Activated naive CD8-positive, alpha-beta T cell (primary cell): ENCODE results near the gene WNT3.
A peak's percentile ranks its signal among the peaks of the same experiment; 100 is the strongest.

Experiments
- H3K27ac Mint-ChIP-seq: one replicate; pipeline ENCODE4 v1.8.0; 2021; ENCODE audit warnings: mixed read lengths
- H3K27me3 Mint-ChIP-seq: one replicate; pipeline ENCODE4 v1.8.0; 2021; ENCODE audit warnings: mixed read lengths
- H3K36me3 Mint-ChIP-seq: one replicate; pipeline ENCODE4 v1.8.0; 2021; ENCODE audit warnings: mixed read lengths
- H3K4me1 Mint-ChIP-seq: one replicate; pipeline ENCODE4 v1.8.0; 2021; ENCODE audit warnings: low read depth, mixed read lengths
- H3K4me3 Mint-ChIP-seq: one replicate; pipeline ENCODE4 v1.8.0; 2021; ENCODE audit warnings: mild to moderate bottlenecking, mixed read lengths
- H3K9me3 Mint-ChIP-seq: one replicate; pipeline ENCODE4 v1.8.0; 2021; ENCODE audit warnings: low read depth, mixed read lengths

Gene WNT3, protein sequence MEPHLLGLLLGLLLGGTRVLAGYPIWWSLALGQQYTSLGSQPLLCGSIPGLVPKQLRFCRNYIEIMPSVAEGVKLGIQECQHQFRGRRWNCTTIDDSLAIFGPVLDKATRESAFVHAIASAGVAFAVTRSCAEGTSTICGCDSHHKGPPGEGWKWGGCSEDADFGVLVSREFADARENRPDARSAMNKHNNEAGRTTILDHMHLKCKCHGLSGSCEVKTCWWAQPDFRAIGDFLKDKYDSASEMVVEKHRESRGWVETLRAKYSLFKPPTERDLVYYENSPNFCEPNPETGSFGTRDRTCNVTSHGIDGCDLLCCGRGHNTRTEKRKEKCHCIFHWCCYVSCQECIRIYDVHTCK

DNA sequence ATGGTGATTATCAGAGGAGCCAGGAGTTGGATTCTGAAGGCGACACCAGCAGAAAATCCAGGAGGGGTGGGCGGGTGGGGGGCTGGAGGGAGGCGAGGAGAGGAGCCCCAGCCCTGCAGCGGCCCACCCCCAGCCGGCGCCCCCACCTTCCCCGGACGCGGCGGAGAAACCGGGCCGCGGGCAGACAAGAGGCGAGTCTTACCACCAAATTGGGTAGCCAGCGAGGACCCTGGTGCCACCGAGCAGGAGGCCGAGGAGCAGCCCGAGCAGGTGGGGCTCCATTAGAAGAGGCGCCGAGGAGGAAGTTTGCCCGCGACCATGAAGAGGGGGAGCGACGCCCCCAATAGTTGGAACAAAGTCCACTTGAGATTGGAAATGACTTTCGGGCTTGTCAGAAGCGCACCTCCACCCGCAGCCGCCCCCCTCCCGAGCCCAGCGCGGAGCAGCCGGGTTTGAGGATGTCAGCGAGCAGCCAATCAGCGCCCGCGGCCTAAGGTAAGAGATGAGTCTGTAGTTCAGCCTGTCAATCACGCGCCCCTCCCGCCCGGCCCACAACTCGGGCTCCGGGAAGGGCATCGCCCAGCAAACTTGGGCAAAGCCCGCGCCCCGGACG lies at the start of gene WNT3:
TSS of gene WNT3 (minus strand) at position 377 of the 613 bp plus-strand sequence. CDS start at position 282, 95 bp downstream.
- Mint-ChIP-seq H3K4me3 (peak within 1 kb of the TSS; percentile 79), H3K27ac (no peak within 1 kb of the TSS), H3K27me3 (peaks cover 40% of the 10 kb centered on the region), H3K36me3 (no peaks in the 10 kb centered on the region), H3K9me3 (no peaks in the 10 kb centered on the region), H3K4me1 (peaks cover 11% of the 10 kb centered on the region)

- Mint-ChIP-seq H3K4me3 (no peak overlapping the region), H3K27me3 (peaks cover 3% of the 10 kb centered on the region), H3K9me3 (no peaks in the 10 kb centered on the region), H3K36me3 (no peaks in the 10 kb centered on the region), H3K27ac (no peak overlapping the region), H3K4me1 (no peaks in the 10 kb centered on the region)
These were observed 48.3 kb upstream of the WNT3 start for GRCh38 chr17:46866747-46867146.

GRCh38 chr17:46866325-46866724 lies 47.8 kb upstream of the WNT3 start:
- Mint-ChIP-seq H3K36me3 (peaks cover under 1% of the 10 kb centered on the region), H3K4me3 (no peak overlapping the region), H3K9me3 (no peaks in the 10 kb centered on the region)

DNA sequence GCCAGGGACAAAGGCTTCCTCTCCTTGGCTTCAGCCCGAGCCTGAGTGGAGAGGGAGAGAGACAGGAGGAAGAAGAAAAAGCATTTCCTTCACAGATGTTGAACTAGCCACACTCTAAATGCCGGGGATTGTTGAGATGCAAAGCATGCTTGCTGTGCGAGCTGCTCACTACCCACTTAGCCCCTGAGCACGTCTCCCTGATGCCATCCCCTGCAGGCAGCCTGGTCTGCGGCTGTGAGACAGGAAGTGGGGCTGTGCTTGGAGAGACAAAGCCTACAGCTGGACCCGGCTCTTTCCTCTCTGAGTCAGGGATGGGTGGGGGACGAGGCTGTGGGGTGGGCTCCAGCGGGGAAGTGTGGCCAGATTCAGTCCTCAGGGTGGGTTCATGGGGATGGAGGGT lies 46.6 kb upstream of the WNT3 start:
- Mint-ChIP-seq H3K4me3 (no peak overlapping the region), H3K4me1 (no peaks in the 10 kb centered on the region), H3K9me3 (no peaks in the 10 kb centered on the region), H3K27me3 (peaks cover 5% of the 10 kb centered on the region), H3K36me3 (peaks cover 2% of the 10 kb centered on the region), H3K27ac (no peak overlapping the region)

More at GRCh38 chr17:46866325-46866724, 47.8 kb upstream of the WNT3 start:
- no peak overlapping the region for H3K27ac Mint-ChIP-seq
- peaks cover 4% of the 10 kb centered on the region for H3K27me3 Mint-ChIP-seq
- no peaks in the 10 kb centered on the region for H3K4me1 Mint-ChIP-seq

DNA sequence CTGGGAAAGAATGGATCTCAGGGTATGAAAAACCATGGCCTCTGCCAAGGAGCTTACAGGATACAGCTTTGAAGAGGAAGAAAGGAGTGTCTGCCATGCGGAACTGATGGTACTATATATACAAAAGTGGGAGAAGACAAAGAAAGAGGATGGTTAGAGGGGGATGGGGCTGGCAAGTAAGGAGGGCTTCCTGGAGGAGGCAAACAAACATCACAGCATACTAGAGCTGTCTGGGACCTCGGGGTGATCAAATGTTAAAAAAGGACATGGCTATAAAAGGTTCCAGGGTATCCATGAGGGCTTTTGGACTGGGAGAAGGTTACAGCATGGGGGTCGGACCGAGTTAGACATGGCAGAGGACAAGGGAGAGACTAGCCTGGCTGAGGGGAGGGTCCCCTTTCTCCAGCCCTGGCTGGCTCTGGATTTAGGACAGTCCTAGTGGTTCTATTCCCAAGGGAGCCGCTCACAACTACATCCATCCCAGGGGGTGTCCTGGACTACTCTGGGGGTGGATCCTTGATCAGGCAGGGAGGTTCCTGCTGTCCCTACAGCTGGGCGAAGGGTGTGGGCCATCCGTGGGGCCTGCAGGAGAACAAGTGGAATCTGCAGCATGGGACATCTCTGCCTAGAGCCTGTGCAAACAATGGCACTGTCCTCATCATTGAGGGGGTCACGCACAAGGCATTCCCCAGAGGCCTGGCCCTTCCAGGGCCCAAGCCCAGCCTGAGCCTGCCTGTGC lies 45.1 kb upstream of the WNT3 start:
- Mint-ChIP-seq H3K4me1 (no peaks in the 10 kb centered on the region), H3K36me3 (peaks cover 2% of the 10 kb centered on the region), H3K27ac (no peak overlapping the region), H3K27me3 (peaks cover 7% of the 10 kb centered on the region), H3K9me3 (no peaks in the 10 kb centered on the region), H3K4me3 (no peak overlapping the region)

DNA sequence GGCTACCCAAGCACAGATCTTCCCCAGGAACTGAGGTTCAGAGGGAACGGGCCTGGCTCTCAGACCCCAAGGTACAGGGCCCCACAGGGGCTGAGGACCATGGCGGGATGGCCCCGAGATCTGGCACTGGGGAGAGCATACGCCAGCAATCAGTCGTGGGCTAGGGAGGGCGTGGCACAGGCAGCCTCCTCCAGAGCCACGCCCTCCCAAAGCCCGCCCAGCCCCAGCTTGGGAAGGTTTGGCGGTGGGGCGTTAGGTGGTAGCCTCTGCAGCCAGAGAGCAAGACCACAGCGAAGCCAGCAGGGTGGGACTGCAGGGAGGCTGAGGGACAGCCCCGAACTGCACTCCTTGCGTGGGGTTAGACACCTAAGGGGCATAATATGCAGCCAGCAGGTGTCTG lies 44.5 kb upstream of the WNT3 start:
- Mint-ChIP-seq H3K4me1 (no peaks in the 10 kb centered on the region), H3K27me3 (peaks cover 7% of the 10 kb centered on the region), H3K27ac (no peak overlapping the region), H3K36me3 (peaks cover 2% of the 10 kb centered on the region), H3K9me3 (no peaks in the 10 kb centered on the region), H3K4me3 (no peak overlapping the region)

DNA sequence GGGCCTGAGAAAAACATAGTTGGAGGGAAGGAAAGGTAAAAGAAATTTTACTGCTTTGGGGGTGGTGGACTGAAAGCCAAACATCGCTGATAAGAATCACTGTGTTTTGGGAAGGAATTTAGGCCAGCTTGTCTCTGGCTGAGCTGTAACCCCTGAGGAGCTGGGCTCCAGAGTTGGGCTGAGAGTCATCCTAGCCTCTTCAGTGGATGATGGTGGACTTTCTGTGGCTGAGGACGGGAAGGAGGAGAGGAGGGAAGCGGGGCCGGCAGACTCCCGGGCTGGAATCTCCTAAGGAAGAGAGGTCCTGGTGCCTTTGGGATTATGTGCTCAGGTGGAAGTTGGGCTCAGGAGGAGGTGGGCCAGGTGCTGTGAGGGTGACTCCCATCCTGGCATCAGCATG lies 41.5 kb upstream of the WNT3 start:
- Mint-ChIP-seq H3K9me3 (no peaks in the 10 kb centered on the region), H3K27ac (no peak overlapping the region), H3K27me3 (peaks cover 8% of the 10 kb centered on the region), H3K4me1 (no peaks in the 10 kb centered on the region), H3K36me3 (peaks cover 2% of the 10 kb centered on the region), H3K4me3 (no peak overlapping the region)

DNA sequence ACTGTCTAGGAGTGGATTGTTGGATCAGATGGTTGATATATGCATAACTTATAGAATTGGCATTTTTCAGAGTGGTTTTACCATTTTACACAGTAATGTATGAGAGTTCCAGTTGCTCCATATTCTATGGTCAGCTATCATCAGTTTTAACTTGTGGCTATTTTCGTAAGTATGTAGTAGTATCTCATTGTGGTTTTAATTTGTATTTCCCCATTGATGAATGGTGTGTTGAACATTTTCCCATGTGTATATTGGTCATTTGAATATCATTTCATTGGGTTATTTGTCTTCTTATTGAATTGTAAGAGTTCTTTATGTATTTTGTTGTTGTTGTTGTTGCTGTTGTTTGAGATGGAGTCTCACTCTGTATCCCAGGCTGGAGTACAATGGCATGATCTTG lies 39.1 kb upstream of the WNT3 start:
- Mint-ChIP-seq H3K9me3 (no peaks in the 10 kb centered on the region), H3K27me3 (peaks cover 14% of the 10 kb centered on the region), H3K4me1 (peaks cover 3% of the 10 kb centered on the region), H3K4me3 (no peak overlapping the region), H3K36me3 (peaks cover 2% of the 10 kb centered on the region), H3K27ac (no peak overlapping the region)

- Mint-ChIP-seq H3K27me3 (peaks cover 26% of the 10 kb centered on the region), H3K4me3 (no peak overlapping the region), H3K36me3 (no peaks in the 10 kb centered on the region), H3K4me1 (peaks cover 16% of the 10 kb centered on the region), H3K9me3 (no peaks in the 10 kb centered on the region), H3K27ac (no peak overlapping the region)
These were observed 36.5 kb upstream of the WNT3 start for GRCh38 chr17:46854948-46855347.

- Mint-ChIP-seq H3K4me3 (no peak overlapping the region), H3K9me3 (no peaks in the 10 kb centered on the region), H3K27ac (no peak overlapping the region), H3K36me3 (no peaks in the 10 kb centered on the region), H3K4me1 (peaks cover 16% of the 10 kb centered on the region), H3K27me3 (peaks cover 26% of the 10 kb centered on the region)
These were observed 36.0 kb upstream of the WNT3 start for GRCh38 chr17:46854515-46854914.

GRCh38 chr17:46853896-46854444 lies 35.5 kb upstream of the WNT3 start:
- H3K4me3 Mint-ChIP-seq: no peak overlapping the region
- no peaks in the 10 kb centered on the region for H3K9me3 Mint-ChIP-seq
- H3K36me3 Mint-ChIP-seq: no peaks in the 10 kb centered on the region
- peaks cover 30% of the 10 kb centered on the region for H3K27me3 Mint-ChIP-seq
- peaks cover 16% of the 10 kb centered on the region for H3K4me1 Mint-ChIP-seq
- H3K27ac Mint-ChIP-seq: no peak overlapping the region

- H3K4me1 Mint-ChIP-seq: peaks cover 16% of the 10 kb centered on the region
- H3K36me3 Mint-ChIP-seq: no peaks in the 10 kb centered on the region
- no peak within 1 kb of the TSS for H3K27ac Mint-ChIP-seq
- H3K27me3 Mint-ChIP-seq: peaks cover 44% of the 10 kb centered on the region
- H3K9me3 Mint-ChIP-seq: no peaks in the 10 kb centered on the region
- peak within 1 kb of the TSS; percentile 73 for H3K4me3 Mint-ChIP-seq
These were observed 32.7 kb upstream of the WNT3 start, which contains the start of gene WNT9B for GRCh38 chr17:46851029-46851741. TSS of gene WNT9B (plus strand) at chr17:46851583. CDS start at chr17:46851639, 56 bp downstream.

- Mint-ChIP-seq H3K4me3 (peak overlapping the region; percentile 65), H3K9me3 (no peaks in the 10 kb centered on the region), H3K27ac (no peak overlapping the region), H3K36me3 (no peaks in the 10 kb centered on the region), H3K27me3 (peaks cover 44% of the 10 kb centered on the region), H3K4me1 (peaks cover 16% of the 10 kb centered on the region)
These were observed 32.2 kb upstream of the WNT3 start for GRCh38 chr17:46850688-46851028.

GRCh38 chr17:46848534-46848933 lies 30.0 kb upstream of the WNT3 start:
- no peak overlapping the region for H3K4me3 Mint-ChIP-seq
- H3K9me3 Mint-ChIP-seq: peaks cover under 1% of the 10 kb centered on the region
- H3K36me3 Mint-ChIP-seq: no peaks in the 10 kb centered on the region
- H3K4me1 Mint-ChIP-seq: peaks cover 18% of the 10 kb centered on the region
- H3K27ac Mint-ChIP-seq: no peak overlapping the region
- H3K27me3 Mint-ChIP-seq: peaks cover 42% of the 10 kb centered on the region
